GM18505 (cell line): ENCODE measurements around the gene HELQ.

Experiments
- ATAC-seq: cut with Tn5 transposase; IDR thresholded peaks from one replicate; pipeline ENCODE4 v1.9.1; 2021; ENCODE audit not compliant: unreplicated experiment
- POLR2A ChIP-seq: IDR thresholded peaks from 4 replicates; pipeline ENCODE4 v1.6.1; 2011; ENCODE audit warnings: borderline replicate concordance; ENCODE audit not compliant: insufficient read depth, insufficient read length; ENCODE audit errors: extremely low read depth

Gene HELQ

GRCh38 chr4:83372931-83373330 lies 82.7 kb downstream of the HELQ start:
- no peak for TF ChIP-seq POLR2A
- no peak for ATAC-seq

GRCh38 chr4:83371936-83372335 lies 83.7 kb downstream of the HELQ start:
- no peak for ATAC-seq

GRCh38 chr4:83371235-83371634 lies 84.4 kb downstream of the HELQ start:
- no peak for ATAC-seq
- TF ChIP-seq POLR2A, result no peak

More at GRCh38 chr4:83371936-83372335, 83.7 kb downstream of the HELQ start:
- no peak for TF ChIP-seq POLR2A

GRCh38 chr4:83370640-83370906 lies 85.0 kb downstream of the HELQ start:
- no peak for TF ChIP-seq POLR2A
- ATAC-seq, result no peak

GRCh38 chr4:83369831-83370639 lies 85.6 kb downstream of the HELQ start:
- no peak for ATAC-seq
- no peak for TF ChIP-seq POLR2A

- TF ChIP-seq POLR2A, result no peak
- ATAC-seq, result no peak
Observed at GRCh38 chr4:83364312-83364711, 91.3 kb downstream of the HELQ start.

- ATAC-seq, result no peak
Observed at GRCh38 chr4:83362492-83363329, 92.9 kb downstream of the HELQ start.

GRCh38 chr4:83361416-83362103 lies 94.1 kb downstream of the HELQ start:
- ATAC-seq, result no peak
- no peak for TF ChIP-seq POLR2A

More at GRCh38 chr4:83362492-83363329, 92.9 kb downstream of the HELQ start:
- no peak for TF ChIP-seq POLR2A

GRCh38 chr4:83360018-83360417 lies 95.6 kb downstream of the HELQ start:
- no peak for ATAC-seq
- TF ChIP-seq POLR2A, result no peak

GRCh38 chr4:83358410-83358809 lies 97.2 kb downstream of the HELQ start:
- no peak for ATAC-seq
- no peak for TF ChIP-seq POLR2A
